ENCODE data around the gene ITPR2.
"Not testable (repeated sequence)": the region's sequence is repeated elsewhere in the genome, so short reads cannot be mapped to it uniquely, and the experiment has no call there.

Gene ITPR2

DNA sequence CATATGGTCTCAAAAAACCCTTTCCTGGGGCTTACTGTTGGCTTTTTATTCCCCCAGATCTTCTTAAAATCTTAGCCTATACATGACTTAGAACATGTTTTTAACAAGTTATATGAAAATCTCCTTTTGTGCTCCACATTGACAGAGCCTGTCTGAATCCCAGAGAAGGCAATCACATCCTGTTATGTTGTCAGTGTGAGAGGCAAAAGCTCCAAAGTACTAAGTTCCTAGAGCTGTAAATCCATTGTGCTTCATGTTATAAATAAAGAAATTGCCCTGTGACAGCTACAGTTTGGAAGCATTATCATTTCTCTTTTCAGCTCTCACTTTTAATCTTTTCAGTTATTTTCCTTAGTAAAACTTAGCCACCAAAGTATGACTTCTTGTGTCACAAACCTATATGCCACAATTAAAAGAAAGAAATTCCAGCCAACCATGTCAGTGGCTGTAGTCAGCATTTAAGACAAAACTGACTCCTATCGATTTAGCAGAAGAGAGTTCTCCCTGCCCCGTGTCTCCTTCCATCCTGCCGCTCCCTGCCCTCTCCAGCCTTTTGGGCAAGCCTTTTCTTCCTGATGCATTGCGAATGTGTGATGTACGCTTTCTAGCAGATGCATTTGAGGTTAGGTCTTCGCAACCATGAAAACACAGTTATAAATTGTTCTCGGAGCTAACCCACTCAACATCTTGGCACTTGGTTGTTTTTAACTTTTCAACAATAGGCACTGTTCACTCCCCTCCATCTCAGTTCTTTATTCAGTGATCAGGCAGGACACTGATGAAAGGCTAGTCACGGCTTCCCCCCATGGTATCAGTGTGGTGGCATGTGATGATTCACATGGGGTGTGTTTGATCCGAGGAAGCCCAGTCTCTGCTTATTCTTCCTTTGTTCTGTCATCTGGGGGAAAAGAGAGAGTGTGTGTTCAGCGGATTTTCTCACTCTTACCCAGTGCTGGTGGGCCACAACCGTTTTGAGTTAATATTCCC is 494.1 kb downstream of the ITPR2 start:
- DNase-seq (ENCODE audit: low spot score) = no peak

GRCh38 chr12:26335651-26336050 is 497.3 kb downstream of the ITPR2 start:
- DNase-seq (ENCODE audit: low spot score) = no peak

GRCh38 chr12:26334621-26335124 is 498.3 kb downstream of the ITPR2 start:
- DNase-seq (ENCODE audit: low spot score) = no peak

DNA sequence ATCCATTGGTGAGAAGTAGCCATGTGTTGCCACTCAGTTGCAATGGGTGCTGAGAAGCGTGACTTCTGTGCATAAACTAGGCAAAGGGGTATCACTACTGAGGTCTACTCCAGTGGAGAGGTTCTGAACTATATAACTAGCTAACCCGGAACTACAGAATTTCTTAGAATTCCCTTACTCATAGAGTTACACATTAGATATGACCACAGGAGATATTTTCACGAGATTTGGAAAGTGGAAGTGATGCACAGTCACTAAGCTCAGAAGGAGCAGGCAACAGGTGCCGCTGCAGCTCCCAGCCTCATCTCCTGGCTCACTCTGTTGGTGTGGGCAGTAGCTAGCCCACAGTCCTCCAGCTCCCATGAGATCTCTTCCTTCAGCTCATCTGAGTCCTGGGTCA is 501.0 kb downstream of the ITPR2 start:
- DNase-seq (ENCODE audit: low spot score) = no peak

DNA sequence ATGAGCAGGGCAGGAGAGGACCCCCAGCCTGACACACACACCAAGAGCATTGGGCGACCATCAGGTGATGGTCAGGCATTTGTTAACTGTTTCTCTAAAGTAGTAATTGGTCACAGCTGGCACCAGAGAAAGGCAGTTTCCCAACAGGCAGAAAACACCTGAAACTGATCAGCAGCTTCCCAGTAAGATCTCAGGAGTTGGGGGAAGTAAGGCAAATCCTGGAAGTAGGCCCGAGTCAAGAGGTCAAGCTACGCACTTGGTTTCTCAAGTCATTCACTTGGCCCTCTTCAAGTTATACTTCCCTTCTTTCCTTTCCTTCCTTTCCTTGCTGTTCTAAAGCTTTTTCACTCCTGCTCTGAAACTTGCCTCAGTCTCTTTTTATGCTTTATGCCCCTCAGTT is 501.9 kb downstream of the ITPR2 start:
- no peak for DNase-seq (ENCODE audit: low spot score)

- DNase-seq (ENCODE audit: low spot score) = no peak
These were observed 504.9 kb downstream of the ITPR2 start for GRCh38 chr12:26327975-26328644.

DNA sequence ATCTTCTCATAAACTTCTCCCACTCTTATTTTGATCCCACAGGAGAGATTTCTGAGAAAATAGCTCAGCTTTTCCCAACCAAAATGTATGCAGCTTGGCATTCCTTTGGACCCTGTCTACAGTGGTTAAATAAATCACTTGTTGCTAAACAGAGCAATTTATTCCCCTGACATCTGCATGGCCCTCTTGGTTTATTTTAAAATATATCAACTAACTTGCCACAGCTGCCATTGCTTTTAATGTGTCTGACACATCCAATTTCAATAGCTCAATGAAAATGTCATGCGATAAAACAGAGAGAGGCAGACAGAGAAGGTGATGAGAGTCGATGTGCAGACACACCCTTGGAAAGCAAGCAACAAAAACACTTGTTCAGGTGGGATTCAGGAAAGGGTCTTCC is 509.3 kb downstream of the ITPR2 start:
- no peak for DNase-seq (ENCODE audit: low spot score)

DNA sequence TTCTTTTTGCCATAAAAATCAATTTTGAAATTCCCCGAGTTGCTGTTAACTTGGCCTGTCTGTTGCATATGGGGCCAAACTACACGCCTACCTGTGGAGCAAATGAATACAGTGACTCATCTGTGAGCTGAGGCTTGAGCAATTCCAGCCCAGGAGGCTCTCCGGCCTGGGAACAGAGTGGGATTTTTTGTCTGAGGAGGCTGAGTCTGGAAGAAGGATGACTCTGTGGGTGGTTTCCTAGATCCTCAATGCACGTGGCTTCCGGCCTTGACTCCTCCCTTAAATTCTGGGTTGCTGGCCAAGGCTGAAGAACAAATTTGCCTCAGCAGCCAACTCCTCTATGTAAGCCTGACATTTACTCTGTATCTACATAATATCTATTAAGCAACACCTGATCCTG is 513.5 kb downstream of the ITPR2 start:
- no peak for DNase-seq (ENCODE audit: low spot score)

- peak; percentile 60 for DNase-seq (ENCODE audit: low spot score)
These were observed 514.3 kb downstream of the ITPR2 start for GRCh38 chr12:26318661-26319068.

DNA sequence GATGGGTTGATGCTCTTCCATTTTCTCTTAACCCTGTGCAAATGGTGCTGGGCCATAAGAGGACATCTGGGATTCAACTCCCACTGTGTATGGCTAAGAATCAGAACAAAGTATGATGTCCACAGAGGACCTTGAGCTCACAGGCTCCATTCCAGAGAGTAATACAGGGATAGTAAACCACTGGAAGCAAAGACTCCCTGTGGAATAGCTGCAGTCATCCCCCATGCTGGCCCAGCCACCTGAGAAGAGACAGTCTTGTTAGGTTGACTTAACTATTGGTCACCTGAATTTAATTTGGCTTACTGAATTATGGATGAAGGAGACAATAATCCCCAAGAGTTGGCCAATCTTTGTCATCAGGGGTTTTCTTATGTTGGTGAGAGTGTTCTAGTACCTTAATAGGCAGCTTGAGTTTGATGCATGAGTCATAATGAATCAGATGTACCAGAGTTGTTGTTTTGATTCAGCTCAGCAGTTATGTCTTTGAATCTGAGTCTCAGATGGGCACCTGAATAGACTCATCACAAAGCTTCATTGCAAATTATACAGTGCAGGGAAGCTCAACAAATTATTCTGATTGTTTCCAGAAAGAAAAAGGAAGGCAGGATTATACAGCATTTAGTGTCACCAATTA is 514.9 kb downstream of the ITPR2 start:
- DNase-seq (ENCODE audit: low spot score) = no peak

- DNase-seq (ENCODE audit: low spot score) = not testable (repeated sequence)
These were observed 518.9 kb downstream of the ITPR2 start for GRCh38 chr12:26314103-26314502.

DNA sequence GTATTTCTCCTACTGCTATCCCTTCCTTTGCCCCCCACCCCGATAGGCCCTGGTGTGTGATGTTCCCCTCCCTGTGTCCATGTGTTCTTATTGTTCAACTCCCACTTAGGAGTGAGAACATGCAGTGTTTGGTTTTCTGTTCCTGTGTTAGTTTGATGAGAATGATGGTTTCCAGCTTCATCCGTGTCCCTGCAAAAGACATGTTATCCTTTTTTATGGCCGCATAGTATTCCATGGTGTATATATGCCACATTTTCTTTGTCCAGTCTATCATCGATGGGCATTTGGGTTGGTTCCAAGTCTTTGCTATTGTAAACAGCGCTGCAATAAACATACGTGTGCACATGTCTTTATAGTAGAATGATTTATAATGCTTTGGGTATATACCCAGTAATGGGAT is 522.5 kb downstream of the ITPR2 start:
- not testable (repeated sequence) for DNase-seq (ENCODE audit: low spot score)

- DNase-seq (ENCODE audit: low spot score) = no peak
These were observed 523.4 kb downstream of the ITPR2 start for GRCh38 chr12:26309634-26310033.

DNA sequence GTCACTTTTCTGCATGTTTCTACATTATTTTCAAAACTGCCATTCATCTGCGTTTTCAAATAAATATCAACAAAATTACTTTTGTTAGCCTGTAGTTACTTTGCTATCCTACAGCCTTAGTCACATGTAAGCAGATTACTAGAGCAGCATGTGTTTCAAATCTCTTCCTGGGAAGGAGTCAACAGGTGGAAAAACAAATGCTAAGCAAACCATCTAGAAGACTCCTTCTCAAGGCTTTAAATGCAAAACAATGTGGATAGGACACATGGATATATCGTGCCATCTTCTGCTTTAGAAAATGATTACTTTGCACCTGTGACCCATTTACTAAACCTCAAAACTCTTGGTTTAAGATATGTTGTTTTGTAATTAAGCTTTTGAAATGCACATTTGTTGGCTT is 528.7 kb downstream of the ITPR2 start:
- no peak for DNase-seq (ENCODE audit: low spot score)

DNA sequence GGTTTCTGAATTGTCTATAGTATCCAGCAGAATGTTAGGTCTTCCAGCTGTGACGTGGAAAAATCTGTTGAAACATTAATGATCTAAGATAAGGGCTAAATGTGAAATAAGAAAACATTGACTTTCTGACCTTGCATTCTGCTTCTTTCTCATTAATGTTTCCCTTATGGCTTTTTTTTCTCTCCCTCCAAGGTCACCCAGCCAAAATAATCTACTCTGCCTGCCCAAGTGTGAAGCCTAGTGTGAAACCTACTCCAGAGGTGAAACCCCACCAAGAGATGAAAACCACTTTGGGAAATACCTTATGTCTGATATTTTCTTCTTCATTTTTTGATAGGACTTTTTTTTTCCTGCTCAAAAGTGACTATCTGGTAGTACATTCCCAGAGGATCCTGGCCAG is 529.6 kb downstream of the ITPR2 start:
- DNase-seq (ENCODE audit: low spot score) = no peak

GRCh38 chr12:26302776-26303175 is 530.2 kb downstream of the ITPR2 start:
- DNase-seq (ENCODE audit: low spot score) = no peak

GRCh38 chr12:26299751-26300150 is 533.2 kb downstream of the ITPR2 start:
- DNase-seq (ENCODE audit: low spot score) = no peak

DNA sequence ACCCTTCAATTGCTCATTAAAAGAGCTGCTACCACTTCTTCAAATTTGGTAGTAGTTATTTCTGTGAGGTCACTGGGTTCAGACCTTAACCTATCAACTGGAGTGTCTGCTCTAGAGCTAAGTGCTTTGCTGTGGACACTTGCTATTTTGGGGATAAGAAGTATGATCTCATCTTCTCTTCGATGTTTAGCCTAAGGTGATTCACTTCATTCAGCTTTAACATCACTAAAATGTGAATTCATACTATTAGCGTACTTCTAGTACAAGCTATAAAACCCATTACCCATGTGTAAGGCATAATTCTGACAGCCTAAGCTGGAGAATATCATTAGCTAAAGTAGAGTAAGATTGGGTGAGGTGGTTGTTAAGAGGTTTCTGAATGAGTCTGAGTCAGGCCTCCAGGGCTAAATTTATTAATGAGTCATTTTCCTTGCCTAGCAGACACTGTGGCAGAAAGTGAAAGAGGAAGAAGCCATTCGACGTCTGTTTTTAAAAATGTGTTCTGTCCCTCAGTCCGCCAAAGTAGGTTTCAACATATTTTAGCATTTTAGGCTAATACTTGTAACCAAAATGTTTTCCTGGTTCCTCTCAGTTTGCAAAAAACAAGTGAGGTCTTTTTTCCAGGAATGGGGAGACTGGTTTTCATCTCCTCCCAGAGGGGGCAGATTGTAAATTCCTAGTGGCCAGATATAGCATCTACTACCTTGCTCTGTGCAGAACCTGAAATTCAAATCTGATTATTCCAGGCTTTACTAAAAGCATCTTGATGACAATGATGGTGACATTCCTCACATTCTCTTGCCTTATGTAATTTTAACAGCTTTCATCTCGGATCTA is 534.0 kb downstream of the ITPR2 start:
- no peak for DNase-seq (ENCODE audit: low spot score)

- no peak for DNase-seq (ENCODE audit: low spot score)
These were observed 535.5 kb downstream of the ITPR2 start for GRCh38 chr12:26297396-26298070.

GRCh38 chr12:26295001-26295400 is 538.0 kb downstream of the ITPR2 start:
- DNase-seq (ENCODE audit: low spot score) = no peak

GRCh38 chr12:26293612-26294011 is 539.4 kb downstream of the ITPR2 start:
- DNase-seq (ENCODE audit: low spot score) = no peak

All from ecto neural progenitor cell (in vitro differentiated cells).